GM12873 (cell line): ENCODE measurements around the gene RTF2.

Experiments used
- TF ChIP-seq, protein P1 (sequence below): IDR thresholded peaks from 2 replicates; pipeline ENCODE4 v1.5.1; 2012; ENCODE audit warnings: low read depth, mild to moderate bottlenecking, moderate library complexity, low read length, control low read depth; ENCODE audit not compliant: insufficient read depth; ENCODE audit errors: missing control alignments

The RTF2 gene

DNA sequence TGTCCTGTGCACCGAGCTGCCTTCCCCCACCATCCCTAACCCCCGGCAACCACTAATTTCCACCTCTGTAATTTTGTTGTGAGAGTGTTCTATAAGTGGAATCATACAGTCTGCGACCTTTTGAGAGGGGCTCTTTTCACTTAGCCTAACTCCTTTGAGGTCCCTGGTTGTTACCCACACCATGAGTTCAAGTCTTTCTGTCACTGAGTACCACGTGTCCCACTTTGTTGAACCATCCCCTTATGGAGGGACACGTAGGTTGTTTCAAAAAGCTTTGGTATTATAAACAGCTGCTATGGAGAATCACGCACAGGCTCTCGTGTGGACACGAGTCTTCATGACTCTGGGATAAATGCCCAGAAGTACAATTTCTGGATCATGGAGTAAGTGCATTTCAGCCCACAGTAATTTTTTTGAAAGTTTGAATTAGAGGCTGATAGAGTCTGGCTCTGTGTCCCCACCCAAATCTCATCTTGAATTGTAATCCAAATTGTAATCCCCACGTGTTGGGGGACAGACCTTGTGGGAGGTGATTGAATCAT, 74.1 kb downstream of the RTF2 start:
- TF ChIP-seq, protein P1, sequence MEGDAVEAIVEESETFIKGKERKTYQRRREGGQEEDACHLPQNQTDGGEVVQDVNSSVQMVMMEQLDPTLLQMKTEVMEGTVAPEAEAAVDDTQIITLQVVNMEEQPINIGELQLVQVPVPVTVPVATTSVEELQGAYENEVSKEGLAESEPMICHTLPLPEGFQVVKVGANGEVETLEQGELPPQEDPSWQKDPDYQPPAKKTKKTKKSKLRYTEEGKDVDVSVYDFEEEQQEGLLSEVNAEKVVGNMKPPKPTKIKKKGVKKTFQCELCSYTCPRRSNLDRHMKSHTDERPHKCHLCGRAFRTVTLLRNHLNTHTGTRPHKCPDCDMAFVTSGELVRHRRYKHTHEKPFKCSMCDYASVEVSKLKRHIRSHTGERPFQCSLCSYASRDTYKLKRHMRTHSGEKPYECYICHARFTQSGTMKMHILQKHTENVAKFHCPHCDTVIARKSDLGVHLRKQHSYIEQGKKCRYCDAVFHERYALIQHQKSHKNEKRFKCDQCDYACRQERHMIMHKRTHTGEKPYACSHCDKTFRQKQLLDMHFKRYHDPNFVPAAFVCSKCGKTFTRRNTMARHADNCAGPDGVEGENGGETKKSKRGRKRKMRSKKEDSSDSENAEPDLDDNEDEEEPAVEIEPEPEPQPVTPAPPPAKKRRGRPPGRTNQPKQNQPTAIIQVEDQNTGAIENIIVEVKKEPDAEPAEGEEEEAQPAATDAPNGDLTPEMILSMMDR = no peak

DNA sequence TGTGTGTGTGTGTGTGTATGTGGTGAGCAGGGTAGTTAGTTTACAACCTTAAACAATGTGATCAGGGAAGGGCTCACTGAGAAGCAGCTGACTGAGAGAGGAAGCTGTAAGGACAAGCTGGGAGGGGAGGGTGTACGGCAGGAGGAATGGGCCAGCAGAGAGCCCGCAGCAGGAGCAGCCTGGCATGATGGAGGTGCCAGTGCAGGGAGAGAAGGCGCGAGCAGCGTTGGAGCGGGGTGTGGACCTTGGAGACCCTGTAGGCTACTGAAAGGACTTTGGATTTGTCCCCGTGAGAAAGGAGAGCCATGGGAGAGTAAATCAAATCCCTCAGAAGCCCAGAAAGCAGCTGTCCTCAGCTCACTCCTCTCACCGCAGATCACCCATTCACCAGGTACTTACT, 83.1 kb downstream of the RTF2 start:
- TF ChIP-seq, protein P1 = no peak

DNA sequence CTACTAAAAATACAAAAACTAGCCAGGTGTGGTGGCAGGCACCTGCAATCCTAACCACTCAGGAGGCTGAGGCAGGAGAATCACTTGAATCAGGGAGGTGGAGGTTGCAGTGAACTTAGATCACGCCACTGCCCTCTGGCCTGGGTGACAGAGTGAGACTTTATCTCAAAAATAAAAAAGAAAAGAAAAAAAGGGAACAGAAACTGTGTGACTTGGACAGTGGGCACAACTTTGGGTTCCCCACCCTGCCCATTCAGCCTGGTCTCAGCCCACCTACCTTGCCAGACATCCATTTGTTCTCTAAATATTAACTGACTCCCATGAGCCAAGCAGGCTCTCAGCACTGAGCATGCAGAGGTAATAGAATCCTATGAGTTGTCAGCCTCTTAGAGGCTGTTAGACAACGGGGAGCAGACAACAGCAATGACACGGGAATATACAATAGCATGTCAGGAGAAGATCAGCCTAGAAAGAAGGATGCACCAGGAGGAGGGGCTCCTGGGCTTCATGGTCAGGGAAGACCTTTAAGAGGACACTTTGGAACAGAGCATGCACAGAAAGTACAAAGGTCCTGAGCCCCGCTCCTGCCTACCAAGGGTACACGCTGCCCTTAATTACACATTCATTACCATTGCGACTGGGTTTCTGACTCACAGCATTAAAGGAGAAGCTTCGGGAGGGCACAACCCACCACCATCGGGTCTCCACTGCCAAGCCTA, 84.6 kb downstream of the RTF2 start:
- TF ChIP-seq, protein P1 = no peak

DNA sequence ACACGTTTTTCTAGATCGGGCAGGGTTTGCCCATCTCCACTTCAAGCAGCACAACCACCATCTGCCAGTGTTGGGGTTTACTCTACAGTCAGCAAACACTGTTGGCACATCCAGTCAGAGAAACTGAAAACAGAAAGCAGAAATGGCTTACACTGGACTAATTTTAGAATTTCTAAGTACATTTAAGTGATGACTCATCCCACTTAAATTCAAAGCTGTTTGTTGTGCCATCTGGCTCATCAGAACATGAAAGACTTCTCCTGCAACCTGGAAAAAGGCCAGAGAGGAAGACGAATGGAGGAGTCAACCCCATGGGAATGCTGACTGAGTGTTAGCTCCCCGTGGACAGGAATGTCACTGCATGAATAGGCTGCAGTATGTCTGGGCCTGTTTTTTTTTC, 86.4 kb downstream of the RTF2 start:
- TF ChIP-seq, protein P1 = no peak

DNA sequence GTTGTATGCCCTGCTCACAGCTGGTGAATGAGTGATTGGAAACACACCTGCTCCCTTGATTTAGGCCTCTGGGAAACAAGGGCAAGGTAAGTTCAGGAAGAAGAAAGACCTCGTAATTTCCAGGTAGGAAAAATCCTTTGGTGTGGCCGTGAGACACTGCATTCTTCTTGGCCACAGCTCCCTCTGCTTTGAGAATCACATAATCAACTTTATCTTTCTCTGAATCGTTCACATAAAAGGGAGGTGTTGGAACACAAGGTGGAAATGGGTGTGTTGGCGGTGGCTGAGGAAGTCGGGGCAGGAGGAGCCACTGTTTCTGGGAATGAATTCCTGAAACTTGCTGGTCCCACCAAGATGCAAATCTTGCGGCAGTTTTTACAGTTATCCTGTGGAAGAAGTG, 90.5 kb downstream of the RTF2 start:
- TF ChIP-seq, protein P1 = no peak

DNA sequence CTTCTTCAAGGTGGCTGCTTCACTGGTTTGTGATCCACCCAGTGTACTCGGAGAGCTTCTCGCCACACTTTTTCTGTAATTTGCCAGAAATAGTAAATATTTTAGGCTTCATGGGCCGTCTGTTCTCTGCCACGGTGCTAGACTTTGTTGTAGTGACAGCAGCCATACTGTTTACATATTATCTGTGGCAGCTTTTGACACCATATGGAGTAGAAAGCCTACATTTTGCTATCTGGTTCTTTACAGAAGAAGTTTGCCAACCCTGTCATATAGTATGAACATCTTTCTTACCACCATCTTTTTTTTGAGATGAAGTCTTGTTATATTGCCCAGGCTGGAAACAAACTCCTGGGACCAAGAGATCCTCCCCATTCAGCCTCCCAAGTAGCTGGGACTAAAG, 97.1 kb downstream of the RTF2 start:
- TF ChIP-seq, protein P1 = no peak

DNA sequence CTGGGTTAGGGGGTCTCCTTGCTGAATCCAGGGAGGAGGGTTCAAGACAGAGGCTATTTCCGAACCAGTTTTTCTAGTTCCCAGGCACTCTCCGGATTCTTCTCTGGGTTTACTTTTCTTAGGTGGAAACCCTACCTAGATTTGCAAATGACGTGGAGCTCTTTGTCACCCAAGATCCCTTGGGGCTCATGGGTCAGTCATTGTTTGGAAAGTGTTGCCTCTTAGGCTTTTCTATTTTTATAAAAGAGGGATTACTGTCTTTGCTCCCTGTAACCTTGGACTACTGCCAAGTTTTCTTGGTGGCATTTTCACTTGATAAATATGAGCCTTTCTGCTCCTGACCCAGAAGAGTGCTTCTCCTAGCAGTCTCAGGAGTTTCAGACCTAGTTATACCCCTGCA, 98.2 kb downstream of the RTF2 start:
- TF ChIP-seq, protein P1 = no peak
